ENCODE measurements around the gene LTBP1.

DNA sequence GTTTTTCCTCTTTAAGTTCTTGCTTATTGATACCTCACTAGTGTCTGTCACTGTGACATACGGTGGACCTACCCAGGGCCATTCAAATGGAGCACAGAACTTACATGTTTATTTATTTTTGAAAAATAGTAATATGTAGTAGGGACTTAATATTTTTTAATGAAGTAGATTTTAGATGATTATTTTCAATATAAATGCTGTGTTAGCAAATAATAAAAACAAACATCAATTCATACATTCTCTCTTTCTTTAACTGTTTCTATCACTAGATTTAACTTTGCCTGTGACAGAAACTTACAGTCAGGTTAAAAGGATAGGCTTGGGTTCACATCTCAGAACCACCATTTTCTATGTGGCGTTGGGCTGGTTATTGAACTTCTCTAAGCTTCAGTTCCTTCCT is 345.3 kb downstream of the LTBP1 start:
- TF ChIP-seq, protein P1, sequence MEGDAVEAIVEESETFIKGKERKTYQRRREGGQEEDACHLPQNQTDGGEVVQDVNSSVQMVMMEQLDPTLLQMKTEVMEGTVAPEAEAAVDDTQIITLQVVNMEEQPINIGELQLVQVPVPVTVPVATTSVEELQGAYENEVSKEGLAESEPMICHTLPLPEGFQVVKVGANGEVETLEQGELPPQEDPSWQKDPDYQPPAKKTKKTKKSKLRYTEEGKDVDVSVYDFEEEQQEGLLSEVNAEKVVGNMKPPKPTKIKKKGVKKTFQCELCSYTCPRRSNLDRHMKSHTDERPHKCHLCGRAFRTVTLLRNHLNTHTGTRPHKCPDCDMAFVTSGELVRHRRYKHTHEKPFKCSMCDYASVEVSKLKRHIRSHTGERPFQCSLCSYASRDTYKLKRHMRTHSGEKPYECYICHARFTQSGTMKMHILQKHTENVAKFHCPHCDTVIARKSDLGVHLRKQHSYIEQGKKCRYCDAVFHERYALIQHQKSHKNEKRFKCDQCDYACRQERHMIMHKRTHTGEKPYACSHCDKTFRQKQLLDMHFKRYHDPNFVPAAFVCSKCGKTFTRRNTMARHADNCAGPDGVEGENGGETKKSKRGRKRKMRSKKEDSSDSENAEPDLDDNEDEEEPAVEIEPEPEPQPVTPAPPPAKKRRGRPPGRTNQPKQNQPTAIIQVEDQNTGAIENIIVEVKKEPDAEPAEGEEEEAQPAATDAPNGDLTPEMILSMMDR (IDR thresholded peaks at IDR 0.05), result no peak
- TF ChIP-seq POLR2A (IDR thresholded peaks at IDR 0.05), result no peak

Measured in adrenal gland (tissue), 5 donors.